Heart right ventricle (tissue), 16 donors: Measurements from ENCODE around the gene CELA1. TPM values are rescaled to one million over a fixed set of nuclear protein-coding genes. Genes with fewer than 3 reads are reported as not detected.

Source experiments
- ATAC-seq, 8 donors: fragments of 200-7000 bp; cut with Tn5 transposase; one replicate each; pipeline ENCODE4 v1.9.1; 2020; ENCODE audit warnings: mild to moderate bottlenecking in 8 of 8, moderate library complexity in 8 of 8, moderate number of reproducible peaks in 1 of 8
- DNase-seq, 2 donors: peaks; one replicate each; pipeline ENCODE4 v3.0.0-alpha.2; 2020
- H3K27ac ChIP-seq, 10 donors: fragments of 200-600 bp; sonication (generic) in 2 of 10; one replicate each; pipeline versions ENCODE4 v1.5.0 to v1.8.0; 2020 to 2022; ENCODE audit warnings: mild to moderate bottlenecking in 3 of 10
- H3K27me3 ChIP-seq, 7 donors: fragments of 200-600 bp; one replicate each; pipeline ENCODE4 v1.8.0; 2021 to 2022; ENCODE audit warnings: mild to moderate bottlenecking in 2 of 7
- H3K36me3 ChIP-seq, 9 donors: fragments of 200-600 bp; sonication (generic) in 1 of 9; one replicate each; pipeline versions ENCODE4 v1.5.0 to v1.8.0; 2020 to 2022; ENCODE audit warnings: mild to moderate bottlenecking in 2 of 9
- H3K4me1 ChIP-seq, 9 donors: fragments of 200-600 bp; sonication (generic) in 1 of 9; one replicate each; pipeline versions ENCODE4 v1.5.0 to v1.8.0; 2020 to 2022; ENCODE audit warnings: mild to moderate bottlenecking in 4 of 9
- H3K4me3 ChIP-seq, 10 donors: fragments of 200-600 bp; sonication (generic) in 2 of 10; one replicate each; pipeline versions ENCODE4 v1.5.0 to v1.8.0; 2020 to 2022; ENCODE audit warnings: mild to moderate bottlenecking in 7 of 10, moderate library complexity in 2 of 10
- H3K9me3 ChIP-seq, 11 donors: fragments of 200-600 bp in 10 of 11; sonication (generic) in 2 of 11; one replicate each; pipeline versions ENCODE4 v1.5.0 to v1.8.0; 2013 to 2022; ENCODE audit warnings: mild to moderate bottlenecking in 2 of 11, control low read depth in 1 of 11, moderate library complexity in 1 of 11
- WGBS, 2 donors: extraction: QIAGEN DNeasy Blood & Tissue Kit; methylation state at CpG; one replicate each; pipeline ENCODE4 v1.1.7; 2013; ENCODE audit warnings: inconsistent platforms in 1 of 2; 5-methylcytosine and 5-hydroxymethylcytosine counted together
- intact Hi-C, 10 donors: fragments of 100-400 bp; cut with DNase I; formaldehyde crosslinking; loops; one replicate each; pipeline versions ENCODE4 v1.11.1 to v1.14.2; 2022
- polyA plus RNA-seq, 2 donors: library from polyadenylated mRNA; stranded (reverse); fragments of 200-250 nt; gene quantifications; one replicate each; pipeline ENCODE4 v1.2.3, GENCODE V29; 2013
- total RNA-seq, 10 donors: library from RNA; stranded (reverse); fragmentation: NEBNext Ultra II Directional in 3 of 10; extraction: Animal tissue kit (Norgen Biotek cat#: 25700) in 3 of 10; gene quantifications; one replicate each; pipeline versions ENCODE4 v1.2.1 to v1.2.4, GENCODE V29; 2021 to 2023
- TF ChIP-seq, protein P1 (sequence below), 9 donors: fragments of 200-600 bp; sonication (generic) in 2 of 9; IDR thresholded peaks; one replicate each; pipeline versions ENCODE4 v1.5.0 to v1.8.0; 2021 to 2022; ENCODE audit warnings: antibody characterized with exemption in 9 of 9, mild to moderate bottlenecking in 5 of 9, moderate library complexity in 1 of 9
- donor health status: Arrhythmogenic right ventricular cardiomyopathy.
- donor health status: ischemic (EF 13 %, LVEDD 7.1; RV severe dilation, severe dysfunction).
- donor health status: healthy with polysubstance abuse.
- donor health status: DM: no; HTN: yes; CAD: no.
- donor health status: DM: no; HTN: no; CAD: no.
- donor health status: ischemic (EF 25% LVEDD 6.9; RV normal size, moderate dysfunction).
- donor health status: ischemic (EF 25% LVEDD 5.7; RV mildly dilated, moderate dysfunction).
- donor health status: healthy.
- donor health status: DM: yes; HTN: yes; CAD: no.
- donor health status: Ischemic cardiomyopathy.
- donor health status: ischemic (EF 35%, LVEDD 5.7; RV mildly dilated, moderate dysfunction).
- donor health status: nonischemic (EF 11% LVEDD 7.7; RV severe dilation, severe dysfunction).
- donor health status: DM: yes; HTN: yes; CAD: no.
- donor health status: PGD.
- donor health status: ischemic (EF 29% LVEDD 5.4; RV normal size, mild dysfunction).
- donor health status: nonischemic (EF 23%, LVEDD 6.1; RV moderate dilation, normal function).

CELA1 gene
- total and polyA plus RNA-seq, 12 donors = not detected

DNA sequence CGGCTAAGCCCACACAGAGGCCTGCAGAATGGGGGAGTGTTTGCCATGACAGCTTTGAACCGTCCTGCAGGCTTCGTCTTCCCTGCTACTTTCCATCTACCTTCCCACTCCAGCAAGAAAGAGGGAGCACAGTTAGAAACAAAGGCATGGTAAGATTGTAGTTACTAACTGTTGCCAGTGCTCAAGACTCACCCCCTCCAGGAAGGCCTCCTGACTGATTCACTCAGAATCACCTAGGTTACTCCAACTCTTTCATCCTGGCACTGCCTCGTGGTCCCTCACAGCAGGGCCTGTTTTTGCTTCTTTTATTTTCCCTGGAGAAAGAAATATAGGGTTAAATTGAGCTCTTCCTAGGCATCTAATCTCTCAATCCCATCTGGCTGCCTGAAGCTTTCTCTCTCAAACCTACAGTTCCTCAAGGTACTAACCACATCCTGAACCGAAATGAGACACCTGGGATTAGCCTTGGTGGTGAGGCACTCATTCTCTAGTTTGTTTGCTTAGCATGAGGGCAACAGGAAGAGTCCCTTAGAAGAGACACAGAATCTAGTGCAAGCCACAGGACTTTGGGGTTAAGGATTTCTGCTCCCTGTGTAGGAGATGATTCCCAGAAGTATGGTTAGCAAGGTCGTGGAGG, 36.9 kb upstream of the CELA1 start:
- ATAC-seq (no peak), DNase-seq (no peak)
- Histone ChIP-seq H3K4me3 (no peak overlapping the region), H3K9me3 (no peaks in the 10 kb centered on the region), H3K27ac (no peak overlapping the region), H3K27me3 (peaks cover 0 to 3% (median 0%) of the 10 kb centered on the region in 7 donors), H3K4me1 (peaks cover 0 to 8% (median 0%) of the 10 kb centered on the region in 9 donors), H3K36me3 (peaks cover 0 to 16% (median 0%) of the 10 kb centered on the region in 9 donors)
- TF ChIP-seq, protein P1, sequence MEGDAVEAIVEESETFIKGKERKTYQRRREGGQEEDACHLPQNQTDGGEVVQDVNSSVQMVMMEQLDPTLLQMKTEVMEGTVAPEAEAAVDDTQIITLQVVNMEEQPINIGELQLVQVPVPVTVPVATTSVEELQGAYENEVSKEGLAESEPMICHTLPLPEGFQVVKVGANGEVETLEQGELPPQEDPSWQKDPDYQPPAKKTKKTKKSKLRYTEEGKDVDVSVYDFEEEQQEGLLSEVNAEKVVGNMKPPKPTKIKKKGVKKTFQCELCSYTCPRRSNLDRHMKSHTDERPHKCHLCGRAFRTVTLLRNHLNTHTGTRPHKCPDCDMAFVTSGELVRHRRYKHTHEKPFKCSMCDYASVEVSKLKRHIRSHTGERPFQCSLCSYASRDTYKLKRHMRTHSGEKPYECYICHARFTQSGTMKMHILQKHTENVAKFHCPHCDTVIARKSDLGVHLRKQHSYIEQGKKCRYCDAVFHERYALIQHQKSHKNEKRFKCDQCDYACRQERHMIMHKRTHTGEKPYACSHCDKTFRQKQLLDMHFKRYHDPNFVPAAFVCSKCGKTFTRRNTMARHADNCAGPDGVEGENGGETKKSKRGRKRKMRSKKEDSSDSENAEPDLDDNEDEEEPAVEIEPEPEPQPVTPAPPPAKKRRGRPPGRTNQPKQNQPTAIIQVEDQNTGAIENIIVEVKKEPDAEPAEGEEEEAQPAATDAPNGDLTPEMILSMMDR (IDR thresholded peaks at IDR 0.05) = no peak
- WGBS, 2 donors = 70 to 71% methylated on average over 6 of the region's 6 CpGs
- intact Hi-C loops = no loop called here

DNA sequence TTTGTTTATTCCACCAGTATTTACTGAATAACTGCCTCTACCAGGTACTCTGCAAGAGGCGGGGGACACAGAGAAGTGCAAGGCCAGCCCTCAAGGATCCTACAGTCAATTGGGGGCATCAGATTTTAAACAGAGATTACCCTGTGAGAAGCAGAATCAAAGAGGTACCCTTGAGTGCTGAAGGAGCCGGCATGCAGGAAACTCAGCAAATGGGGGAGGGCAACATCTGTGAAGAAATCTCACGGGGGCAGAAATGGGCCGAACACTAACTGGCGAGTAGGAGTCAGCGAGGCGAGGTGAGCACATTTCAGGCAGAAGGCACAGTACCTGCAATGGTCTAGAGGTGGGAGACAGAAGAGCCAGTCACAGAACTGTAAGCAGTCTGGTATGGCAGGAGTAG, 35.7 kb upstream of the CELA1 start:
- Histone ChIP-seq H3K27me3 (peaks cover 0 to 3% (median 0%) of the 10 kb centered on the region in 7 donors), H3K36me3 (peaks cover 0 to 23% (median 0%) of the 10 kb centered on the region in 9 donors), H3K4me3 (no peak overlapping the region), H3K27ac (no peak overlapping the region), H3K9me3 (no peaks in the 10 kb centered on the region), H3K4me1 (peaks cover 0 to 8% (median 0%) of the 10 kb centered on the region in 9 donors)
- DNase-seq (no peak), ATAC-seq (no peak)
- TF ChIP-seq, protein P1 (IDR thresholded peaks at IDR 0.05) = no peak
- 89 to 90% methylated on average over 7 of the region's 7 CpGs for WGBS, 2 donors
- intact Hi-C loops = no loop called here

DNA sequence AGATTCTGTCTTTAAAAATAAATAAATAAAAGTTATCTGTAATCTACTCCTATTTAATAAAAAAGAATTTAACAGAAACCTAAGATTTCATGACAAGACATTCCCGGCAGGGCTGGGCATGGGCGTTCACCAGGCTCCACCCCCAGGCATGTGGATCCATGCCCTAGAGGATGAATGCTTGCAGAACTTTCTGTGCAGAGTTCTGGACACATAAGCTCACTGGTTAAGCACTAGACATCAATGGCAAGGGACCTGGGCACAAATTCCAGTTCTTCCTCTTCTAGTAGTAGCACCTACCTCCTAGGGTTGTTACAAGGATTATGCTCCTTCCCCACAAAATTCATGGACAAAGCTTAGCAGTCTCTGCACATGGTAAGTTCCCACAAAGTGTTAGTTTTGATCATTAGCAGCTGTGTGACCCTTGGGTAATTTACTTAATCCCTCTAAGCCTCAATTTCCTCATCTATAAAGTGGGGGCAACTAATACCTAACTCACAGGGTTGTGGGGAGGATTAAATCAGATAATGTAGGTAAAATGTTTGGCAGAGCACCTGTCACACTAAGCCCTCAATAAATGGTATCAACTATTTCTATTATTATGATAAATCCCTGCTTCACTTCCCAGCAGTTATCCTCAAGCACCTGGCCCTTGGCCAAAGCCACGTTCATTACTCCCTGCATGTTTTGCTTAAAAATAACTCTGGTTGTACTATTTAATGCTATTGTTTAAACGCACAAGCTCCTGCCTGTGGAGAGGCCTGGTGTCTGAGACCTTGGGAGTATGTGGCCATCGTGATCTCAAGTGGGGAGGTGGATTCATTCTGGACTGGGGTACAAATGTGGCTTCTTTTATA, 35.0 kb upstream of the CELA1 start:
- intact Hi-C loops = no loop called here
- H3K9me3 ChIP-seq = no peaks in the 10 kb centered on the region
- peak in 1 of 8 donors; percentile 49 for ATAC-seq

DNA sequence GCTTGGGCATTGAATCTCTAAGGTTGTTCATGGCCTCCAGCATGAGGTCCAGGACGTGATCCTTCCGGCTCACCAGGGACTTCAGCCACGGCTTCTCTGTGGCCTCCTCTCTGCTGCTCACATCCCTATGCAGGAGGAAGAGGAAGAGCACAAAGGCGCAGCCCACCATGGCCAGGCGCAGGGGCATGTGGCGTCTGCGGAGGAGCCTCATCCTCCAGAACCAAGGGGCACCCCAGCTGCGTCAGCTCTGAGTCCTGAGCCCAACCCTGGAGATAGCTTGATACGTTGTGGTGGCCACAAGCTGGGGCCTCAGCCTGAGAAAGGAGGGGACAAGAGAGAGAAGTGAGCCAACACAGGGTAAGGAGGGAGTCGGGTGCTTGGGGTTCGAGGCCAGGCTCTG, 33.1 kb upstream of the CELA1 start:
- no peaks in the 10 kb centered on the region for H3K9me3 ChIP-seq
- H3K27me3 ChIP-seq = no peaks in the 10 kb centered on the region
- intact Hi-C loops = no loop called here
- ATAC-seq = no peak
- WGBS, 2 donors = 95% methylated on average over 11 of the region's 11 CpGs
- H3K4me1 ChIP-seq = peaks cover 0 to 8% (median 0%) of the 10 kb centered on the region in 9 donors
- no peak overlapping the region for H3K27ac ChIP-seq
- no peak overlapping the region for H3K4me3 ChIP-seq
- TF ChIP-seq, protein P1 (IDR thresholded peaks at IDR 0.05) = no peak
- no peak for DNase-seq
- peaks cover 0 to 38% (median 0%) of the 10 kb centered on the region in 9 donors for H3K36me3 ChIP-seq

More for the DNA sequence above, 35.0 kb upstream of the CELA1 start:
- peaks cover 0 to 8% (median 0%) of the 10 kb centered on the region in 9 donors for H3K4me1 ChIP-seq
- no peaks in the 10 kb centered on the region for H3K27me3 ChIP-seq
- WGBS, 2 donors = 37 to 39% methylated on average over 5 of the region's 5 CpGs
- H3K36me3 ChIP-seq = peaks cover 0 to 30% (median 0%) of the 10 kb centered on the region in 9 donors
- no peak overlapping the region for H3K27ac ChIP-seq
- H3K4me3 ChIP-seq = no peak overlapping the region
- DNase-seq = peak in 1 of 2 donors; percentile 12
- TF ChIP-seq, protein P1 (IDR thresholded peaks at IDR 0.05) = no peak
